ENCODE measurements around the gene OBSCN.

OBSCN gene

GRCh38 chr1:228403231-228403631 is 195.4 kb downstream of the OBSCN start:
- no peak for DNase-seq (ENCODE audit: low read depth)

- DNase-seq (ENCODE audit: low read depth) = no peak
Measured at GRCh38 chr1:228404107-228404720, 196.4 kb downstream of the OBSCN start.

GRCh38 chr1:228405200-228405978 is 197.5 kb downstream of the OBSCN start:
- no peak for DNase-seq (ENCODE audit: low read depth)

GRCh38 chr1:228405979-228406228 is 198.1 kb downstream of the OBSCN start:
- no peak for DNase-seq (ENCODE audit: low read depth)

- no peak for DNase-seq (ENCODE audit: low read depth)
Measured at GRCh38 chr1:228407106-228408040, 199.5 kb downstream of the OBSCN start.

- DNase-seq (ENCODE audit: low read depth) = no peak
Measured at GRCh38 chr1:228408041-228408868, 200.4 kb downstream of the OBSCN start.

- no peak for DNase-seq (ENCODE audit: low read depth)
Measured at GRCh38 chr1:228408869-228409805, 201.3 kb downstream of the OBSCN start.

- DNase-seq (ENCODE audit: low read depth) = no peak
Measured at GRCh38 chr1:228410015-228410414, 202.2 kb downstream of the OBSCN start.

- DNase-seq (ENCODE audit: low read depth) = no peak
Measured at GRCh38 chr1:228410671-228411070, 202.8 kb downstream of the OBSCN start.

- no peak for DNase-seq (ENCODE audit: low read depth)
Measured at GRCh38 chr1:228411121-228411520, 203.3 kb downstream of the OBSCN start.

GRCh38 chr1:228411548-228412430 is 203.9 kb downstream of the OBSCN start:
- DNase-seq (ENCODE audit: low read depth) = no peak

- DNase-seq (ENCODE audit: low read depth) = no peak
Measured at GRCh38 chr1:228413241-228414010, 205.6 kb downstream of the OBSCN start.

- DNase-seq (ENCODE audit: low read depth) = no peak
Measured at GRCh38 chr1:228414511-228415211, 206.8 kb downstream of the OBSCN start.

GRCh38 chr1:228415221-228415620 is 207.4 kb downstream of the OBSCN start:
- DNase-seq (ENCODE audit: low read depth) = no peak

GRCh38 chr1:228415853-228416216 is 208.0 kb downstream of the OBSCN start:
- DNase-seq (ENCODE audit: low read depth) = no peak

- DNase-seq (ENCODE audit: low read depth) = no peak
Measured at GRCh38 chr1:228416217-228416933, 208.5 kb downstream of the OBSCN start, which contains the start of gene TRIM17. Gene TRIM17 (minus strand): TSS chr1:228416861. CDS start chr1:228415072, 1,789 bp downstream.

- DNase-seq (ENCODE audit: low read depth) = no peak
Measured at GRCh38 chr1:228417061-228417460, 209.2 kb downstream of the OBSCN start.

All from stimulated activated CD8-positive, alpha-beta memory T cell treated with anti-CD3 and anti-CD28 coated beads, Interleukin-12 subunit alpha, Interleukin-12 subunit beta, amount 100 ng/mL, for 4 hours (primary cell).